Uterus (tissue), 4 donors: Measurements from ENCODE around the gene SBNO2. TPM values are rescaled to one million over a fixed set of nuclear protein-coding genes. Genes with fewer than 3 reads are reported as not detected.

Experiments
- DNase-seq, 2 donors: peaks; one replicate each; pipeline ENCODE4 v3.0.0-alpha.2; 2019 to 2020
- H3K27ac ChIP-seq, 2 donors: fragments of 200-600 bp; sonication (generic); 1 replicate in 1 of 2; 2 replicates in 1 of 2; pipeline ENCODE4 v1.5.1; 2016 to 2018
- H3K27me3 ChIP-seq, 2 donors: fragments of 200-600 bp; sonication (generic); one replicate each; pipeline ENCODE4 v1.5.1; 2018 to 2019; ENCODE audit warnings: control low read depth in 1 of 2
- H3K36me3 ChIP-seq, 2 donors: fragments of 200-600 bp; sonication (generic); one replicate each; pipeline ENCODE4 v1.5.1; 2019; ENCODE audit warnings: control low read depth in 1 of 2
- H3K4me1 ChIP-seq, 2 donors: fragments of 200-600 bp; sonication (generic); one replicate each; pipeline ENCODE4 v1.5.1; 2018 to 2019; ENCODE audit warnings: control low read depth in 1 of 2
- H3K4me3 ChIP-seq, 2 donors: fragments of 200-600 bp; sonication (generic); 1 replicate in 1 of 2; 2 replicates in 1 of 2; pipeline ENCODE4 v1.5.1; 2018 to 2019; ENCODE audit warnings: mild to moderate bottlenecking in 1 of 2
- H3K9me3 ChIP-seq, 2 donors: fragments of 200-600 bp; sonication (generic); one replicate each; pipeline ENCODE4 v1.5.1; 2019; ENCODE audit warnings: control low read depth in 1 of 2
- POLR2A ChIP-seq, 2 donors: fragments of 450-650 bp; IDR thresholded peaks; one replicate each; pipeline ENCODE4 v1.6.1; 2016; ENCODE audit warnings: antibody characterized with exemption in 2 of 2, mild to moderate bottlenecking in 1 of 2, moderate library complexity in 1 of 2
- intact Hi-C: fragments of 100-400 bp; cut with DNase I; formaldehyde crosslinking; loops from one replicate; pipeline ENCODE4 v1.15.1; 2023; ENCODE audit warnings: low total_unique reads
- total RNA-seq, 4 donors: library from RNA; depleted of rRNA in 3 of 4; stranded (reverse); fragments of >200 nt in 3 of 4; gene quantifications; one replicate each; pipeline versions ENCODE4 v1.1.0 to v1.2.4, GENCODE V29; 2014 to 2023
- TF ChIP-seq, protein P1 (sequence below), 4 experiments: fragments of 200-600 bp in 2 of 4; fragments of 450-650 bp in 2 of 4; sonication (generic) in 2 of 4; IDR thresholded peaks; one replicate each; pipeline ENCODE4 v1.5.1; 2016 to 2019; ENCODE audit warnings: antibody characterized with exemption in 4 of 4, mild to moderate bottlenecking in 2 of 4, moderate library complexity in 1 of 4
- donor health status: DM: yes; HTN: yes; CAD: no.

Gene SBNO2
- total RNA-seq, 4 donors from 2014 or later, result 4.4 to 107 (median 10.7) TPM

DNA sequence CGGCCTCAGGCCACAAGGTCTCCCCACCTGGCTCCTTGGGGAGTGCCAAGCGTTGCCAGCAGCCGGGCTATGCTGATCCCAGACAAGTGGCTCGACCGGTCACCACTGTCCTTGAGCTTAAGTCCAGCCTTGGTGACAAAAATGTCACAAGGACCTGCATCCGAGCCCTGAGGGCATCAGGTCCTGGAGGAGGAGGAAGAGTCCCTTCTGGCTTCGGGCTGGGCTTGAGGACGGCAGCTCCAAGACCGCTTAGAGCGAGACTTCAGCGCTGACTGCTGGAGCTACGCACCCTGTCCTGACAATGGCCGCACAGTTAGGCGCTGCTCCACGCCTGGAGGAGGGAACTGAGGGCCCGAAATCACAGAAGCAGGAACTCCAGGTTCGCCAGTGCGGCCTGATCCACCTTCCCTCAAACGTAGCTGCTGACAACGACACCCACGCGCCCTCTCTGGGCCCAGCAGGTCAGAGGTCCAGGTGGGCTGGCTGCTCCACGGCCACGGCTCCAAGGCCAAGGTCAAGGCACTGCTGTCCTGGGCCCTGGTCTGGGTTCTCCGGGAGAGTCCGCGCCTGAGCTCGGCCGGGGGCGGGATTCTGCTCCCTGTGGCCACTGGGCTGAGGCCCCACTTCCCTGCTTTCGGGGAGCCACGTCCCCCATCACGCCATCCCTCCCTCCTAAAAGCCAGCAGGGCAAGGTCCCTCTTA lies 7.0 kb downstream of the SBNO2 start:
- no peaks in the 10 kb centered on the region for H3K36me3 ChIP-seq
- TF ChIP-seq, protein P1, sequence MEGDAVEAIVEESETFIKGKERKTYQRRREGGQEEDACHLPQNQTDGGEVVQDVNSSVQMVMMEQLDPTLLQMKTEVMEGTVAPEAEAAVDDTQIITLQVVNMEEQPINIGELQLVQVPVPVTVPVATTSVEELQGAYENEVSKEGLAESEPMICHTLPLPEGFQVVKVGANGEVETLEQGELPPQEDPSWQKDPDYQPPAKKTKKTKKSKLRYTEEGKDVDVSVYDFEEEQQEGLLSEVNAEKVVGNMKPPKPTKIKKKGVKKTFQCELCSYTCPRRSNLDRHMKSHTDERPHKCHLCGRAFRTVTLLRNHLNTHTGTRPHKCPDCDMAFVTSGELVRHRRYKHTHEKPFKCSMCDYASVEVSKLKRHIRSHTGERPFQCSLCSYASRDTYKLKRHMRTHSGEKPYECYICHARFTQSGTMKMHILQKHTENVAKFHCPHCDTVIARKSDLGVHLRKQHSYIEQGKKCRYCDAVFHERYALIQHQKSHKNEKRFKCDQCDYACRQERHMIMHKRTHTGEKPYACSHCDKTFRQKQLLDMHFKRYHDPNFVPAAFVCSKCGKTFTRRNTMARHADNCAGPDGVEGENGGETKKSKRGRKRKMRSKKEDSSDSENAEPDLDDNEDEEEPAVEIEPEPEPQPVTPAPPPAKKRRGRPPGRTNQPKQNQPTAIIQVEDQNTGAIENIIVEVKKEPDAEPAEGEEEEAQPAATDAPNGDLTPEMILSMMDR (IDR thresholded peaks at IDR 0.05), result no peak
- TF ChIP-seq POLR2A (IDR thresholded peaks at IDR 0.05), result no peak
- H3K9me3 ChIP-seq, result no peaks in the 10 kb centered on the region
- no peak overlapping the region for H3K27ac ChIP-seq
- intact Hi-C loops, result no loop called here
- no peak overlapping the region for H3K4me3 ChIP-seq
- H3K4me1 ChIP-seq, result peaks cover 0 to 26% of the 10 kb centered on the region in 2 donors
- no peaks in the 10 kb centered on the region for H3K27me3 ChIP-seq
- no peak for DNase-seq

- Histone ChIP-seq H3K9me3 (no peaks in the 10 kb centered on the region), H3K36me3 (no peaks in the 10 kb centered on the region), H3K4me3 (no peak overlapping the region), H3K27ac (peak overlapping the region in 1 of 2 donors; percentile 49), H3K4me1 (peaks cover 0 to 17% of the 10 kb centered on the region in 2 donors), H3K27me3 (no peaks in the 10 kb centered on the region)
- no peak for DNase-seq
- TF ChIP-seq POLR2A (IDR thresholded peaks at IDR 0.05), result no peak
- TF ChIP-seq, protein P1 (IDR thresholded peaks at IDR 0.05), result no peak
- intact Hi-C loops, result no loop called here
Measured at GRCh38 chr19:1164684-1165531, 9.2 kb downstream of the SBNO2 start.

- H3K4me1 ChIP-seq, result peaks cover 0 to 17% of the 10 kb centered on the region in 2 donors
- no peaks in the 10 kb centered on the region for H3K9me3 ChIP-seq
- intact Hi-C loops, result no loop called here
- TF ChIP-seq POLR2A (IDR thresholded peaks at IDR 0.05), result no peak
- TF ChIP-seq, protein P1 (IDR thresholded peaks at IDR 0.05), result no peak
- no peak overlapping the region for H3K4me3 ChIP-seq
- no peaks in the 10 kb centered on the region for H3K27me3 ChIP-seq
- DNase-seq, result no peak
- no peaks in the 10 kb centered on the region for H3K36me3 ChIP-seq
- no peak overlapping the region for H3K27ac ChIP-seq
Measured at GRCh38 chr19:1163934-1164683, 10.0 kb downstream of the SBNO2 start.

GRCh38 chr19:1163283-1163933 lies 10.7 kb downstream of the SBNO2 start:
- Histone ChIP-seq H3K27ac (no peak overlapping the region), H3K4me3 (no peak overlapping the region), H3K27me3 (no peaks in the 10 kb centered on the region), H3K4me1 (peaks cover 0 to 15% of the 10 kb centered on the region in 2 donors), H3K9me3 (no peaks in the 10 kb centered on the region), H3K36me3 (no peaks in the 10 kb centered on the region)
- no peak for DNase-seq
- TF ChIP-seq, protein P1 (IDR thresholded peaks at IDR 0.05), result no peak
- TF ChIP-seq POLR2A (IDR thresholded peaks at IDR 0.05), result no peak
- intact Hi-C loops, result no loop called here
